NCI-H2227 (cell line): ENCODE measurements around the gene NSL1.
"Not testable (repeated sequence)": the region's sequence is repeated elsewhere in the genome, so short reads cannot be mapped to it uniquely, and the experiment has no call there.

Source experiments
- DNase-seq: peaks from one replicate; lab custom pipeline; 2025; ENCODE audit not compliant: unreplicated experiment; lab: John Stamatoyannopoulos, UW

Gene NSL1

GRCh38 chr1:212785871-212786270 is 5.7 kb downstream of the NSL1 start:
- DNase-seq = no peak

DNA sequence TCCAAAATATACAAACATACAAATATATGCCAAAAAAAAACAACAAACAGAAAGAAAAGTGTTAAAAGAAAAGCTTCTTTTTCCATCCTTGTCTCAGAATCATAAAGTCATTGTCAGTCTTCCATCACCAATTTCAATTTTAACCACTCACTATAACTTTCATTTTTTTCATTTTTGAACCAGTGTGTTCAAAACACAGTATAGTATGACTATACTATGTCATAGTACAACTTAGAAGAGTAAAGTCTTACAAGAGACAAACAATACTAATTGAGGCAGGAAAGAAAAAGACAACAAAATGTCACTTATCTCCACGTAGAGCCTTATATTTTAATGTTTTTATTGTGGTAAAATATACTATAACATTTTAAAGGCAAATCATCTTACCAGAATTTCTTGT is 7.6 kb downstream of the NSL1 start:
- no peak for DNase-seq

DNA sequence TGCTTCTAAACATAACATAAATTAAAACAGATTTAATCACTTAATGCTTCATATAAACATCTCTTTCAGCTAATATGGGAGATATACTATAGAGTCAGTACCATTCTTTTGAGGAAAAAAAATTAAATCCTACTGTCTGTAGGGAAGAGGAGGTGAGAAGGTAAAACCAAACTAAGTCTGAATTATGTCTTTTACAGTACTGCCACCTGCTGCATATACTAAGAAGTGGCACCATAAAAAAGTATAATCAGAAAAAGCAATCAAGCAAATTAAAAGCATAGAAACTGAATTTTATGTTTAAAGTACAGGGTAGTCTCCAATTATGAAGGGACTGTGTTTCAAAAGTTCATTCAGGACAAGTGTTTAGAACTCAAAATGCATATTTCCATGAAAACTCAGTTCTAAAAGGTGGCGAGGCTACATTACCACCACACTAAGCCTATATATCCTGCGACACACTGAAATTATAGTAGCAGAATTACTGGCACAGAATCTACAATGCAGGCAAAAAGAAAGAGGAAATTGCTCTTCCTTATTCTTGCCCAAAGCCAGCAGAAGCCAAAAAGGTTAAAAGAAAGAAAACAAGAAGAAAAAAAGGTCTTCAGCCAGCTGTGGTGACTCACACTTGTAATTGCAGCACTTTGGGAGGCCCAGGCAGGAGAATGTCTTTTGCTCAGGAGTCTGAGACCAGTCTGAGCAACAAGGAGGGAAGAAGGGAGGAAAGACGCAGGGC is 9.0 kb downstream of the NSL1 start:
- peak; percentile 11 for DNase-seq

GRCh38 chr1:212781225-212781624 is 10.4 kb downstream of the NSL1 start:
- no peak for DNase-seq

DNA sequence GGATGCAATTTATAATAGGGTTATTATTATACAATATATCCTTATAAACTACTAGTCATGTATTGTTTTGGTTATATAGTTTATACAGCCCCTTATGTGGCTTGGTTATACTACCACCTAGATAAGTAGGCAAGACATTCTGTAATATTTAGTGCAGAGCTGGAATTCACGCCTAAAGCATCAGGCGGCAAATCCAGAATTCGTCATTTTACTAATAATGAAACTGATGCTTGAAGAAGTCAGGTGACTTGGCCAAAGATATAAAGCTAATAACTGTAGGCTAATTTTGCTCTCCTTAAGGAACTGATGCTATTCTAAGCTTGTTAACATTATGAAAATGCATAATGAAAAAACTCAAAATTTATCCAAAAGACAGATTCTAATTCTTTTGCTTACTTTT is 10.8 kb downstream of the NSL1 start:
- DNase-seq = no peak

- not testable (repeated sequence) for DNase-seq
Measured at GRCh38 chr1:212779086-212779485, 12.5 kb downstream of the NSL1 start.

- no peak for DNase-seq
Measured at GRCh38 chr1:212777151-212777550, 14.4 kb downstream of the NSL1 start.

- no peak for DNase-seq
Measured at GRCh38 chr1:212775241-212775640, 16.3 kb downstream of the NSL1 start.

GRCh38 chr1:212774584-212774983 is 17.0 kb downstream of the NSL1 start:
- DNase-seq = no peak

- no peak for DNase-seq
Measured at GRCh38 chr1:212773011-212773410, 18.6 kb downstream of the NSL1 start.

DNA sequence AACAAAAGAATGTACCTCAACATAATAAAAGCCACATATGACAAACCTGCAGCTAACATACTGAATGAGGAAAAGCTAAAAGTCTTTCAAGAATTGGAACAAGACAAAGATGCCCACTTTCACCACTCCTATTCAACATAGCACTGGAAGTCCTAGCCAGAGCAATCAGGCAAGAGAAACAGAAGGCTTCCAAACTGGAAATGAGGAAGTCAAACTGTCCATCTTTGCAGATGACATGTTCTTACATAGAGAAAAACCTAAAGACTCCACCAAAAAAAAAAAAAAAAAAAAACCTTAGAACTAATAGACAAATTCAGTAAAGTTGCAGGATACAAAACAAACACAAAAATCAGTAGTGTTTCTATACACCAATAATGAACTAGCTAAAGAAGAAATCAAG is 20.2 kb downstream of the NSL1 start:
- no peak for DNase-seq

GRCh38 chr1:212769459-212770167 is 22.0 kb downstream of the NSL1 start:
- no peak for DNase-seq

- not testable (repeated sequence) for DNase-seq
Measured at GRCh38 chr1:212766825-212767224, 24.8 kb downstream of the NSL1 start.

GRCh38 chr1:212764718-212765281 is 26.8 kb downstream of the NSL1 start:
- not testable (repeated sequence) for DNase-seq

GRCh38 chr1:212762839-212763238 is 28.7 kb downstream of the NSL1 start:
- no peak for DNase-seq

DNA sequence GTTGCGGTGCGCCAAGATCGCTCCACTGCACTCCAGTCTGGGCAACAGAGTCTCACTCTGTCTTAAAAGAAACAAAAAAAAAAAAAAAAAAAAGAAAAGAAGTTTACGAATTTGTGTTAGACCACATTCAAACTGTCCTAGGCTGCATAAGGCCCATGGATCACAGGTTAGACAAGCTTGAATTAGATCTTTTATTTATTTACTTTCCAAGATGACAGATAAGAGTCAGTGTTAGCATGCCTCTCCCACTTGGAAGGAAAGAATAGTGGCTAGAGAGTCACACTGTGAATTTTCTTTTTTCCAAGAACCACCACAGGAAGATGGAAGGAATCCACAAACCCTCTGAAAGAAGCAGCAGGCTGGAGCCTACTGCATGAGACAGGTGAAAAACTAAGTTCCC is 29.3 kb downstream of the NSL1 start:
- no peak for DNase-seq

DNA sequence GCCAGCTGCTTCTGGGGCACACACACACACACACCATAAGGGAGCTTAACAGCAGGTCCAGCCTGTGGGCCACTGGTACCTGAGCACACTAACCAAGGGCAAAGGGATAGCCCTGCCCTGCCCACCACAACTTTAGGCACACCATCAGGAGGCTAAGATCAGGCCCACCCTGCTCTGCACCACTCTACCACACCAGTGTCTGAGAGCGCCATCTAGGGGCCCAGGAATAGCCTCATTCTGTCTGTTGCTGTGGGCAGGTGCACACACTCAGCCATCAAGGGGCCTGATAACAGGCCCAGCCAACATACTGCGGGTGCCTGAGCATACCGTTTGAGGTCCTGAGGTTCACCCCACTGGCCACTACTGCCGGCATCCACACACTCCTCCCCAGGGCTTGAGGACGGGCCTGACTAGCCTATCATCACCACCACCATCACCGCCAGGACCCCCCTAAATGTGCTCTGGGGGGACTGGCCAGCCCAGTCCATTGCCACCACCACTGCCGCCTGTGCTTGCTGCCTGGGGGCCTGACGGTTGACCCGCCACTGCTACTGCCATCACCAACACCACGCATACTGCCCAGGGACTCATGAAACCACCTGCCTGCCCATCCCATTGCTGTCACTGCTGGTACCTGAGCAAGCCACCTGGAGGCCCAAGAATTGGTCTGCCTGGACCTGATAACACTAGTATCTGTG is 31.3 kb downstream of the NSL1 start:
- DNase-seq = peak; percentile 9

GRCh38 chr1:212759683-212760082 is 31.9 kb downstream of the NSL1 start:
- no peak for DNase-seq

DNA sequence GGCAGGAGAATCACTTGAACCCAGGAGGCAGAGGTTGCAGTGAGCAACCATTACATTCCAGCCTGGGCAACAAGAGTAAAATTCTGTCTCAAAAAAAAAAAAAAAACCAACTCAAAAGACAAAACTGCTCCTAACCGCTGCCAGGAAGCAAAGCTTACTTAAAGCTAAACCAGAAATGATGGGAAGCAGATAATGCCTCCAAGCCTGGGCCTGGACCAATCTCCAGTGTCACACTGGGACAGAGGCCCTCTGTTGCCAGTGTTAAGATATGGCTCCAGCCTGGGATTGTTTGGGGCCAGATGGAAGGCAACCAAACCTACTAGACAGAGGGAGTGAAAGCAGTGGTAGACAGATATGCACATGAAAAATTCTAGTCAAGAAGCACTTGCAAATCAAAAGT is 36.9 kb downstream of the NSL1 start:
- no peak for DNase-seq

DNA sequence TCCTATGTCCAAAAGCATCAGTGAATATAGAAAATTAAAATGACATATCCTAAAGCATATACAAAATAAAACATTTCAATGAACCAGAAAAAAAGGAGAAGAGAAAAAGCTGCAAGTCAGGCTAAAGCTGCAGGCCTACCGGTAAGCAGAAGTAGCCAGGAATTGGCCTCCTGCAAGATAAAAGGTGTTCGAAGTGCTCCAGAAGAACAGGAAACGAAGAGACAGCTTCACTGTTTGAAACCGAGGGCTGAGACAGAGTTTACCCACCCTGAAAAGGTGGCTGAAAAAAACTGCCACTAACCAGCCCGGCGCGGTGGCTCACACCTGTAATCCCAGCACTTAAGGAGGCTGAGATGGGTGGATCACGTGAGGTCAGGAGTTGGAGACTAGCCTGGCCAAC is 37.4 kb downstream of the NSL1 start:
- DNase-seq = no peak

GRCh38 chr1:212753749-212754148 is 37.8 kb downstream of the NSL1 start:
- no peak for DNase-seq
